ENCODE measurements around the gene COL6A5.

The COL6A5 gene

DNA sequence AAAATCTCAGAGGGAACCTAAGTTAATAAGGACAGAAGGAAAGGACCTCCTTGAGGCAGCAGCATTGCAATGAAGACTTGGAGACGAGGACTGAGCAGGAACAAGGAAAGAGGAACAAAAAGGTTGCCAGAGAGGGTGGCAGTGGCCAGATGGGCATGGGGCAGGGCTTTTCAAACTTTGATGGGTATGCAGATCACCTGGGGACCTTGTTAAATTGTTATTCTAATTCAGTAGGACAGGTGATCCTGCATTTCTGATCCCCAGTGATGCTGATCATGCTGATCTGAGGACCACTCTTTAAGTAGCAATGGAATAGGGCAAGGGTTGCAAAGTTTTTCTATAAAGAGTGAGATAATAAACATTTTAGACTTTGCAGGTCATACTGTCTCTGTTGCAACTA lies 182.6 kb downstream of the COL6A5 start:
- no peak for DNase-seq

DNA sequence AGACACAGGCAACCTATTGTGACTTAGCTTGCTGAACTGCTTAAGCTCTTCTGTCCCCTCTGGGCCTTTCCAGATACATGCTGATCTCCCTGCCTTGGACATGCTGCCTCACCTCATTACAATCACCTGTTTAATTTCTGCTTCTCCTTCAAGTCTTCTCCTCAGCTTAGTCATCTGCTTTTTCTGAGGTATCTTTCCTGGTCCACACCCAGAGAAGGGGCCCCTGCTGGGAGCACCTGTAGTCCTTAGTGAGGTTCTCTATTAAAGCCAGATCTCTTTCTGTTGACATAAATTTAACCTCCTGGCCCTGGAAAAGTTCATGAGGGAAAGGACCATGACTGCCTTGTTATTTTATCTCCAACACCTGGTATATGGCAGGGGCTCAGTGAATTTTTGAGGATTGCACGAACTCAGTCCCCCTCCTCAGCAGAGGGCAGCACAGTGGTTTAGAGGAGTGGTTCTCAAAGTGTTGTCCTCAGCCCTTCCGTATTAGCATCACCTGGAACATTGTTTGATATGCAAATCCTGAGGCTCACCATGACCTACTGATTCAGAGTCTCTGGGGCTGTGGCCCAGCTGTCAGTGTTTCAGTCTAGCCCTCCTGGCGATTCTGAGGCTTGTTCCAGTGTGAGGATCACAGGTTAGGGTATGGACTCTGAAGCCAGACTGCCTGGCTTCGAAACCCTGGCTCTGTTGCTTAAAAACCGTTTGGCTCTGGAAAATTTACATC lies 184.2 kb downstream of the COL6A5 start:
- DNase-seq, result no peak

DNA sequence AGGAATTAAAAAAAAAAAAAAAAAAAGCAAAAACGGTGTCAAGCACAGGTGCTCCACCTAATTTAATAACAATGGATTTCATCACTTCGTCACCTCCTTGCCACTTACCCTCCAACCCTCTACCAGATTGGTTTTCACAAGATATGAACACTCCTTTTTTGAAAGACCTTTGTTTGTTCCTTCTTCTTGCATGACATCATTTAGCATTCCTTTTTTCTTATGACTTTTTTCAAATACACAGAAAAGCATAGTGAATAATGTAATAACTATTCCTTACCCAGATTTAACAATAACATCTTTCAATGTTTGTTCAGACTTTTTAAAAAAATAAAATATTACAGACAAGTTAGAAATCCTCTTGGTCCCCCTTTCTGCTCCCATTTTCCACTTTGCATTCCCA lies 187.8 kb downstream of the COL6A5 start:
- no peak for DNase-seq

Data from hematopoietic multipotent progenitor cell treated with erythropoietin and hydrocortisone succinate and interleukin-3 and kit ligand, for 6 days (in vitro differentiated cells).